CD8-positive, alpha-beta memory T cell (primary cell): ENCODE data around the gene SYDE1. TPM values are rescaled to one million over a fixed set of nuclear protein-coding genes. Genes with fewer than 3 reads are reported as not detected.

Experiments
- CTCF ChIA-PET: fragments of 350-600 bp; sonication (Branson Sonifier 250); formaldehyde crosslinking; loops from one replicate; lab custom pipeline; 2021; ENCODE audit warnings: antibody characterized with exemption; lab: Charles Lee
- POLR2A ChIA-PET: fragments of 350-600 bp; sonication (Branson Sonifier 250); formaldehyde crosslinking; loops from one replicate; lab custom pipeline; 2021; ENCODE audit warnings: antibody characterized with exemption; lab: Charles Lee
- DNase-seq, 5 donors: peaks; one replicate each; pipeline versions ENCODE4 v3.0.0 to v3.0.0-alpha.2; 2020 to 2022; ENCODE audit warnings: mixed read lengths in 1 of 5
- H3K27ac ChIP-seq: one replicate; pipeline ENCODE4 v1.7.0; 2013; ENCODE audit warnings: low read depth, mild to moderate bottlenecking, low read length, moderate library complexity
- H3K27me3 ChIP-seq: 2 replicates; pipeline ENCODE4 v1.7.0; 2013; ENCODE audit warnings: low read length, mild to moderate bottlenecking; ENCODE audit not compliant: insufficient read depth, poor library complexity, severe bottlenecking
- H3K36me3 ChIP-seq: 2 replicates; pipeline ENCODE4 v1.7.0; 2013; ENCODE audit warnings: mild to moderate bottlenecking, low read length, moderate library complexity; ENCODE audit not compliant: insufficient read depth
- H3K4me1 ChIP-seq: 2 replicates; pipeline ENCODE4 v1.7.0; 2013; ENCODE audit warnings: mild to moderate bottlenecking, low read length, moderate library complexity; ENCODE audit not compliant: insufficient read depth
- H3K4me3 ChIP-seq: 2 replicates; pipeline ENCODE4 v1.7.0; 2013; ENCODE audit warnings: mild to moderate bottlenecking, low read length
- H3K9me3 ChIP-seq: 2 replicates; pipeline ENCODE4 v1.7.0; 2013; ENCODE audit warnings: mild to moderate bottlenecking, low read length
- H3K27ac Mint-ChIP-seq, 8 donors: one replicate each; pipeline ENCODE4 v1.8.0; 2020 to 2021; ENCODE audit warnings: mixed read lengths in 8 of 8, mild to moderate bottlenecking in 6 of 8, inconsistent platforms in 3 of 8, moderate library complexity in 3 of 8
- H3K27me3 Mint-ChIP-seq, 2 donors: one replicate each; pipeline ENCODE4 v1.8.0; 2020 to 2021; ENCODE audit warnings: mixed read lengths in 2 of 2, mild to moderate bottlenecking in 1 of 2, moderate library complexity in 1 of 2
- H3K36me3 Mint-ChIP-seq, 3 donors: one replicate each; pipeline ENCODE4 v1.8.0; 2020 to 2021; ENCODE audit warnings: mixed read lengths in 3 of 3, inconsistent platforms in 1 of 3, mild to moderate bottlenecking in 1 of 3
- H3K4me1 Mint-ChIP-seq, 3 donors: one replicate each; pipeline ENCODE4 v1.8.0; 2020 to 2021; ENCODE audit warnings: mixed read lengths in 3 of 3, inconsistent platforms in 1 of 3, mild to moderate bottlenecking in 1 of 3
- H3K4me3 Mint-ChIP-seq, 7 donors: one replicate each; pipeline ENCODE4 v1.8.0; 2020 to 2021; ENCODE audit warnings: mixed read lengths in 7 of 7, mild to moderate bottlenecking in 6 of 7, moderate library complexity in 4 of 7, inconsistent platforms in 2 of 7
- H3K9me3 Mint-ChIP-seq, 5 donors: one replicate each; pipeline ENCODE4 v1.8.0; 2020 to 2022; ENCODE audit warnings: mixed read lengths in 5 of 5, mild to moderate bottlenecking in 3 of 5, moderate library complexity in 2 of 5, inconsistent platforms in 1 of 5
- polyA plus RNA-seq: library from polyadenylated mRNA; unstranded; fragments of 300-500 nt; fragmentation: Illumina TruSeq; gene quantifications from one replicate; pipeline ENCODE4 v1.2.3, GENCODE V29; 2021
- total RNA-seq, 2 experiments: library from RNA; stranded (reverse); gene quantifications; one replicate each; pipeline ENCODE4 v1.2.3, GENCODE V29; 2021

Gene SYDE1
- total and polyA plus RNA-seq, 3 experiments from 2014 or later = 0.06 to 0.44 (median 0.22) TPM

DNA sequence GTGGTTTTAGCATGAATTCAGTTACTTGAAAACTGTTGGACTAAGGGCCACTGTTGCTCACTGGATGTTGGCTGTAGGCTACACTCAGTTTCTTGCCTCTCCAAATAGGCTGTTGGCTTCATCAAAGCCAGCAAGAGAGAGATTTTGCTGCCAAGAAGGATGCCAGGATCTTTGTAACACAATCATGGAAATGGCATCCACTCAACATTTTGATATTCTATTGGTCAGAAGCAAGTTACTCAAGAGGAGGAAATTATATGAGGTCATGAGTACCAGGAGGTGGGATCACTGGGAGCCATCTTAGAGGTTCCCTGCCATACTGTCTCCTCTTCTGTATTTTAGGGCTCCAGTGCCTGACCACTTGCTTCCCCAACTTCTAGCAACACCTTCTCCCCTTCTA is 30.6 kb downstream of the SYDE1 start:
- Histone ChIP-seq H3K4me1 (no peaks in the 10 kb centered on the region), H3K36me3 (no peaks in the 10 kb centered on the region), H3K27me3 (no peaks in the 10 kb centered on the region), H3K4me3 (no peak overlapping the region), H3K27ac (no peak overlapping the region), H3K9me3 (no peaks in the 10 kb centered on the region)
- H3K36me3 Mint-ChIP-seq = peaks cover 0 to 11% (median 0%) of the 10 kb centered on the region in 3 donors
- no peak overlapping the region for H3K4me3 Mint-ChIP-seq
- CTCF ChIA-PET = no interaction called here
- H3K27ac Mint-ChIP-seq = no peak overlapping the region
- DNase-seq = no peak
- H3K9me3 Mint-ChIP-seq = peaks cover 0 to 9% (median 4%) of the 10 kb centered on the region in 5 donors
- H3K4me1 Mint-ChIP-seq = no peaks in the 10 kb centered on the region
- peaks cover 14 to 33% of the 10 kb centered on the region in 2 donors for H3K27me3 Mint-ChIP-seq
- POLR2A ChIA-PET = no interaction called here

DNA sequence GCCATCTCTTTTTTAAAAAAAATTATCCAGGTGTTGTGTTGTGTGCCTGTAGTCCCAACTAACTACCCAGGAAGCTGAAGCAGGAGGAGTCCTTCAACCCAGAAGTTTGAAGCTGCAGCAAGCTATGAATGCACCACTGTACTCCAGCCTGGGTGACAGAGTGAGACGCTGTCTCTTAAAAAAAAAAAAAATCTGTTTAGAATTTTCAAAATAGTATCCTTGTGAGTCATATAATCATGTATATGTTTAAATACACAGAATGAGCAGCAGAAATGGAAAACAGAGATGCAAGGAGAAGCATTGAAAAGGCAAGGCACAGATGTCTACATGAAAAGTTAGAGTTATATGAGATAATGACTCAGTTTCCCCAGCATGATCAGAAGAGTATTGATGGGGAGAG is 31.2 kb downstream of the SYDE1 start:
- no peak for DNase-seq
- CTCF ChIA-PET = no interaction called here

DNA sequence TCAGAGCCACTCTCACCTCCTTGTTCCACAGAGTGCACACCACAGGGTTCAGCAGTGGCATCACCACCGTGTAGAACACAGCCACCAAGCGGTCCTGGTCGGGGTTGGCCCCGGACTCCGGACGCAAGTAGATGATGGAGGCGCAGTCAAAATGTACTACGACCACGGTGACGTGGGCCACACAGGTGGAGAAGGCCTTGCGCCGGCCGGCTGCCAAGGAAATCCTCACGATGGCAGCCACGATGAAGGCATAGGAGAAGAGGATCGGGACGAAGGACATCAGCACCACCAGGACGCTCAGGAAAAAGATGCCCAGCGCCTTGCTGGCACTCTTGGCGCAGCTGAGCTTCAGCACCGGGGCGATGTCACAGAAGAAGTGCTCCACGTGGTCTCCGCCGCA is 33.9 kb downstream of the SYDE1 start:
- POLR2A ChIA-PET = no interaction called here
- Mint-ChIP-seq H3K4me3 (no peak overlapping the region), H3K9me3 (peaks cover 0 to 9% (median 4%) of the 10 kb centered on the region in 5 donors), H3K36me3 (peaks cover 0 to 11% (median 0%) of the 10 kb centered on the region in 3 donors), H3K4me1 (no peaks in the 10 kb centered on the region), H3K27me3 (peaks cover 15 to 28% of the 10 kb centered on the region in 2 donors), H3K27ac (no peak overlapping the region)
- Histone ChIP-seq H3K36me3 (no peaks in the 10 kb centered on the region), H3K27me3 (no peaks in the 10 kb centered on the region), H3K4me1 (no peaks in the 10 kb centered on the region), H3K4me3 (no peak overlapping the region), H3K9me3 (no peaks in the 10 kb centered on the region), H3K27ac (no peak overlapping the region)
- DNase-seq = no peak
- CTCF ChIA-PET = no interaction called here

More for the DNA sequence above, 31.2 kb downstream of the SYDE1 start:
- no peaks in the 10 kb centered on the region for H3K4me1 Mint-ChIP-seq
- no peak overlapping the region for H3K4me3 ChIP-seq
- no peaks in the 10 kb centered on the region for H3K9me3 ChIP-seq
- H3K4me1 ChIP-seq = no peaks in the 10 kb centered on the region
- peaks cover 14 to 30% of the 10 kb centered on the region in 2 donors for H3K27me3 Mint-ChIP-seq
- POLR2A ChIA-PET = no interaction called here
- no peak overlapping the region for H3K4me3 Mint-ChIP-seq
- H3K27me3 ChIP-seq = no peaks in the 10 kb centered on the region
- peaks cover 0 to 11% (median 0%) of the 10 kb centered on the region in 3 donors for H3K36me3 Mint-ChIP-seq
- peaks cover 0 to 9% (median 4%) of the 10 kb centered on the region in 5 donors for H3K9me3 Mint-ChIP-seq
- H3K27ac ChIP-seq = no peak overlapping the region
- H3K27ac Mint-ChIP-seq = no peak overlapping the region
- H3K36me3 ChIP-seq = no peaks in the 10 kb centered on the region

DNA sequence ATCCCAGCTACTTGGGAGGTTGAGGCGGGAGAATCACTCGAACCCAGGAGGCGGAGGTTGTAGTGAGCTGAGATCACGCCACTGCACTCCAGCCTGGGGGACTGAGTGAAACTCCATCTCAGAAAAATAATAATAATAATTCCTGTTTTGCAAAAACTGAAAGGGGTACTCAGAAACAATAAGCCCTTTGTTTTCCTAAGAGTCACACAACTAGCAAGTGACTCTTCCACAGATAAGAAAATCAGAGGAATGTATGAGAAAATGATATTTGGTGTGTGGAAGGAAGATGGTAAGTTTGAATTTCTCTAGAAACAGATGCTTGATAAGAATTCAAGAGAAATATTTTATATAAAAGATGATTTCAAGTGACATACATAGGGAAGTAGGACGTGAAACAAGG is 35.1 kb downstream of the SYDE1 start:
- H3K36me3 Mint-ChIP-seq = peaks cover 0 to 11% (median 0%) of the 10 kb centered on the region in 3 donors
- H3K27me3 ChIP-seq = no peaks in the 10 kb centered on the region
- CTCF ChIA-PET = no interaction called here

DNA sequence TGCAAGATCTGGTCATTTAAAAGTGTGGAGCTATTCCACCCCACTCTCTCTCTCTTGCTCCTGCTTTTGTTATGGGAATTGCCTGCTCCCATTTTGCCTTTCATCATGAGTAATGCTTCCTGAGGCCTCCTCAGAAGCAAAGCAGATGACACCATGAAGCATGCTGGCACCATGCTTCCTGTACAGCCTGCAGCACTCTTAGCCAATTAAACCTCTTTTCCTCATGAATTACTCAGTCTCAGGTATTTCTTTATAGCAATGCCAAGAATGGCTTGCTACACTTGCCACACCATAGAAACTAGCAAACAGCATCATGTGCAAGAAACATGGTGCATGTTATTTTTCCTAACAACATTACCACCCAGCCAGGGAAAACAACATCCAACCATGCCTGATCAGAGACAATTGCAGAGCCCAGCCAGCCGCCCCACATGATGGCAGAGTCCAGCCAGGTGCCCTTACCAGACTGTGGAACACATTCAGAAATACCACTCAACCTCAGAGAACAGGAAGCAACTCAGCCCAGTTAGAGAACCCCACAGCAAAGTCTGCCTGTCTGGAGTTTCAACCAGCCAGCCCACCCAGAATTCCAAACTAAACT is 36.9 kb downstream of the SYDE1 start:
- Mint-ChIP-seq H3K4me1 (no peaks in the 10 kb centered on the region), H3K4me3 (no peak overlapping the region), H3K36me3 (peaks cover 0 to 4% (median 0%) of the 10 kb centered on the region in 3 donors), H3K27me3 (peaks cover 10 to 14% of the 10 kb centered on the region in 2 donors), H3K9me3 (peaks cover 0 to 4% (median 3%) of the 10 kb centered on the region in 5 donors), H3K27ac (peak overlapping the region in 1 of 8 donors; percentile 83)
- Histone ChIP-seq H3K27ac (no peak overlapping the region), H3K36me3 (no peaks in the 10 kb centered on the region), H3K4me3 (no peak overlapping the region), H3K27me3 (no peaks in the 10 kb centered on the region), H3K4me1 (no peaks in the 10 kb centered on the region), H3K9me3 (no peaks in the 10 kb centered on the region)
- POLR2A ChIA-PET = no interaction called here
- DNase-seq = no peak
- CTCF ChIA-PET = interaction anchor here (1.0 kb wide), 1 partner anchor 52 kb away, joined by 4 read pairs; no protein-coding TSS in a partner anchor

More for the DNA sequence above, 35.1 kb downstream of the SYDE1 start:
- POLR2A ChIA-PET = no interaction called here
- Histone ChIP-seq H3K36me3 (no peaks in the 10 kb centered on the region), H3K4me3 (no peak overlapping the region), H3K27ac (no peak overlapping the region), H3K9me3 (no peaks in the 10 kb centered on the region), H3K4me1 (no peaks in the 10 kb centered on the region)
- Mint-ChIP-seq H3K4me1 (no peaks in the 10 kb centered on the region), H3K27ac (no peak overlapping the region), H3K27me3 (peaks cover 13 to 20% of the 10 kb centered on the region in 2 donors), H3K9me3 (peaks cover 0 to 9% (median 4%) of the 10 kb centered on the region in 5 donors), H3K4me3 (no peak overlapping the region)
- DNase-seq = no peak

DNA sequence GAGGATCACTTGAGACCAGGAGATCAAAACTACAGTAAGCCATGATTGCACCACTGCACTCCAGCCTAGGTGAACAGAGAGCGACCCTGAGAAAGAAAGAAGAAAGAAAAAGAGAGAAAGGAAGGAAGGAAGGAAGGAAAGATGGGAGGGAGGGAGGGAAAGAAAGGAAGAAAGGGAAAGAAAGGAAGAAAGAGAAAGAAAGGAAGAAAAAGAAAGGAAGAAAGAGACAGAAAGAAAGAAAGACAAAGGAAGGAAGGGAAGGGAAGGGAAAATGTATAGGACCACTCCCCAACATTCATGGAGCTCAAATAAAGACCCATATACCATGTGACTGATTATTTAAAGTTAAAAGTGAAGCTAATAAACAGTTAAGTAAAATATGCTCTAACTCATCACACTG is 39.9 kb downstream of the SYDE1 start:
- Histone ChIP-seq H3K27ac (no peak overlapping the region), H3K4me3 (no peak overlapping the region), H3K4me1 (no peaks in the 10 kb centered on the region), H3K27me3 (no peaks in the 10 kb centered on the region), H3K36me3 (no peaks in the 10 kb centered on the region), H3K9me3 (no peaks in the 10 kb centered on the region)
- H3K36me3 Mint-ChIP-seq = no peaks in the 10 kb centered on the region
- H3K27me3 Mint-ChIP-seq = peaks cover 6% of the 10 kb centered on the region in 2 donors
- CTCF ChIA-PET = no interaction called here
- H3K4me3 Mint-ChIP-seq = no peak overlapping the region
- POLR2A ChIA-PET = no interaction called here
- no peaks in the 10 kb centered on the region for H3K9me3 Mint-ChIP-seq
- no peak for DNase-seq
- H3K27ac Mint-ChIP-seq = peak overlapping the region in 1 of 8 donors; percentile 75
- no peaks in the 10 kb centered on the region for H3K4me1 Mint-ChIP-seq

DNA sequence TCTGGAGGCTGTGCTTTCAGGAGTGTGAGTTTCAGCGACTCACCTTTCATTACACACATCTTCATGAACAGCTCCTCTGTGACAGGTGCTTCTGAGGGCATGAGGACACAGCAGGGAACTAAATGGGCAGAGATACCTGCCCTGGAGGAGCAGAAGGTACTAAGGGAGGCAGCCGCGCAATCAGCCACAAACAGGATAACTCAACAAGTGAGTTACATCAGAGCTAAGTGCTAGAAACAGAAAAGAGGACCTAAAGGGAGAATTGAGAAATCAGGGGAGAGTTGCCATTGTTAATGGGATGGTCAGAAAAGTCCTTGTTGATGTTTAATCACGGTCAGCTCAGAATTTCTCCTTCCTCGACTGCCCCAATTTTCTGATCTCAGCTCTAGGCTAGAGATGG is 42.5 kb downstream of the SYDE1 start:
- ChIA-PET CTCF (interaction anchor here (0.9 to 2.1 kb wide), 5 partner anchors 23 to 58 kb away, joined by 3 to 15 read pairs (median 5); a partner anchor contains a TSS), POLR2A (no interaction called here)
- no peak for DNase-seq
- Mint-ChIP-seq H3K27me3 (peaks cover 15 to 29% of the 10 kb centered on the region in 2 donors), H3K36me3 (peaks cover 0 to 5% (median 2%) of the 10 kb centered on the region in 3 donors), H3K4me3 (no peak overlapping the region), H3K9me3 (peaks cover 0 to 7% (median under 1%) of the 10 kb centered on the region in 5 donors), H3K4me1 (no peaks in the 10 kb centered on the region), H3K27ac (no peak overlapping the region)
- Histone ChIP-seq H3K27me3 (no peaks in the 10 kb centered on the region), H3K4me3 (no peak overlapping the region), H3K4me1 (no peaks in the 10 kb centered on the region), H3K27ac (no peak overlapping the region), H3K36me3 (no peaks in the 10 kb centered on the region), H3K9me3 (no peaks in the 10 kb centered on the region)

DNA sequence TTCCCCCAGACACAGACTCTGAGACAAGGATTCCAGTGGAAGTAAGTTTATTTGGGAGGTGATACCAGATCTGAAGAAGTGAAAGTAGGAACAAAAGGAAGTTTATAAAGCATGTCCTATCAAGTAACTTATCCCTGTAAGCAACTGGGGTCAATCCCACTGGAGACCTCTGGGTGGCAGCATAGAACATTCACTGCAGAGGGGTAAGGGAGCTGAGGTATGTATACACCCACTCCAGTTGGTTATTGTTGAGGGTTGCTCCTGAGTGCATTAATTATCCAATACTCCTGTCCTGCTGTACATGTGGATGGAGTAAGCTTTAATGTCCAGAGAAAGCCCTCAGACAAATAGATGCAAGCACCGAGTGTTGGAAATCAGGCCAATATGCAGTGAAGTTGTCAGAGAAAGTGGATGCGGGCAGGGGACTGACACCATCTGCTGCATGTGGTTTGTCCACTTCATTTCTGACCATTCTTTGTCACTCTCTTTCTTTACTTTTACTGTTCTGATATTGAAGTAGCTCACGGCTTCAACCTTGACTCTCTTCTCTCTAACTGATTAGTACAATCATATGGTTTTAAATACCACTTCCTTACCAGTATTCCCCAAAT is 46.9 kb downstream of the SYDE1 start:
- Mint-ChIP-seq H3K27me3 (peaks cover 13 to 48% of the 10 kb centered on the region in 2 donors), H3K4me3 (no peak overlapping the region), H3K27ac (no peak overlapping the region), H3K36me3 (peaks cover 0 to 5% (median 2%) of the 10 kb centered on the region in 3 donors), H3K4me1 (no peaks in the 10 kb centered on the region), H3K9me3 (peaks cover 0 to 7% (median 2%) of the 10 kb centered on the region in 5 donors)
- no peaks in the 10 kb centered on the region for H3K27me3 ChIP-seq
- H3K4me3 ChIP-seq = no peak overlapping the region
- no peaks in the 10 kb centered on the region for H3K9me3 ChIP-seq
- H3K36me3 ChIP-seq = no peaks in the 10 kb centered on the region
- no peaks in the 10 kb centered on the region for H3K4me1 ChIP-seq
- ChIA-PET POLR2A (no interaction called here), CTCF (interaction anchor here (0.7 to 1.9 kb wide), 5 partner anchors 53 to 401 kb away, joined by 3 to 6 read pairs (median 4); partner anchors contain the start of gene AKAP8L)
- DNase-seq = no peak
- H3K27ac ChIP-seq = no peak overlapping the region
